VCaP (cell line): Measurements from ENCODE around the gene SDK2.

Experiments used
- H3K27ac ChIP-seq: fragments of 450-650 bp; 2 replicates; pipeline ENCODE4 v1.5.1; 2017
- CTCF ChIP-seq: fragments of 450-650 bp; conservative IDR thresholded peaks from 2 replicates; pipeline ENCODE4 v1.5.1; 2017; ENCODE audit warnings: mild to moderate bottlenecking, moderate library complexity

Gene SDK2

DNA sequence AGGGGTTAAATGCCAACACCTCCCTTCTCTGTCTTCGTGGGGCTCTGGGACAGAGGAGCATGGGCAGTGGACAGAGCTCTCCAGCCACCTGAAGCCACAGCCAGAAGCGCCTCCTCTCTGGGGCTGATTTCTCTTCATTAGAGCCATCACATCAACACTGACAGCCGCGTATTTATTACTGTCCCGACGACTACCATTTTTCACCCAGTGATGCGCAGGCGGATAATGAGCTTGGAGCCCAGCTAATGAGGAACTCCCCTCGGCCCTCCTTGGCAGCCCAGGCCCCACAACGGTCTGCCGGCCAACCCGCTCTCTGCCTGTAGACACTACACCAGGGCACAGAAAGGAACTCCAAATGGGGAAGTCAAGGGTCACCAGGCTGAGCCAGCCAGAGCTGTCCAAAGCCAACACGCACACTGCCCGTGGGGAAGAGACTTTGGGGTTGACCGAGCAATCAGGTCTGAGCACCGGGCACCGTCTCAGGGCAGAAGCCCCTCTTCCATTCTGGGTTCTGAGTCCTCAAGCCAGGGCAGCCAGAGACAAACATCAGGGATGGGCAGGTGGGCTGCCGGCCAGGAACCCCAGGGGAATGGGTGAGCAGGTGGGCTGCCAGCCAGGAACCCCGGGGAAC lies 13.2 kb downstream of the SDK2 start:
- TF ChIP-seq CTCF = no peak
- no peak overlapping the region for H3K27ac ChIP-seq

GRCh38 chr17:73630531-73630930 lies 13.7 kb downstream of the SDK2 start:
- no peak for TF ChIP-seq CTCF
- no peak overlapping the region for H3K27ac ChIP-seq

GRCh38 chr17:73628642-73629552 lies 15.3 kb downstream of the SDK2 start:
- TF ChIP-seq CTCF = no peak
- H3K27ac ChIP-seq = no peak overlapping the region

DNA sequence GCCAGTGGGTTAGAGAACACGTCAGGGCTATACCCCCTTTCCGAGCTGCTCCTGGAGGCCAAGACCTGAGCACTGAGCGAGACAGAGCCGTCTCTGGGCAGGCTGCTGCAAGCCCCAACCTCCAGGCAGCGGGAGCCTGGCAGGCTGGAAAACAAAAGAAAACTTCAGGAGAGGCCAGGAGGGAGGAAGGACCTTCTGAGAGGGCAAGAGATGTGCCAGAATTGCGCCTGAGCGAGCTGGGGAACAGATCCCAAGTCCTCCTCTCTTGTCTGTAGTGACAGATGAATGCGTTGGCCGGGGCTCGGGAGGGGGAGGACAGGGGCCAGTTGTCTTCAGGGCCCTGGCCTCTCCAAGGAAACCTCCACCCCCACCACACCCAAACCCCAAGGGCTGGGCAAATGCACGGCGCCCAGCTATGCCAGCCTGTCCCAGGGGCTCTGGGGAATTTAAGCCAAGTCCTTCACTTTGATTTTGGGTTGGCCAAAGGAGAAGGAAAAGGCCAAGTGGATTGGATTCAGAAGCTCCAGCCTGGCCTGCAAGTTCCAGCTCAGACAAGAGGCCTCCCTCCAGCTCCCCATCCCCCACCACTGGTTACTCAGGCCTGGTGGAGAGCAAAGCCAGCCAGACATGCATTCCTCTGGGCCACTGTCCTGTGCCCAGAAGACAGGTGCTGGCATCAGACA lies 18.1 kb downstream of the SDK2 start:
- H3K27ac ChIP-seq = no peak overlapping the region
- TF ChIP-seq CTCF = no peak

GRCh38 chr17:73625006-73625405 lies 19.2 kb downstream of the SDK2 start:
- no peak overlapping the region for H3K27ac ChIP-seq
- no peak for TF ChIP-seq CTCF

DNA sequence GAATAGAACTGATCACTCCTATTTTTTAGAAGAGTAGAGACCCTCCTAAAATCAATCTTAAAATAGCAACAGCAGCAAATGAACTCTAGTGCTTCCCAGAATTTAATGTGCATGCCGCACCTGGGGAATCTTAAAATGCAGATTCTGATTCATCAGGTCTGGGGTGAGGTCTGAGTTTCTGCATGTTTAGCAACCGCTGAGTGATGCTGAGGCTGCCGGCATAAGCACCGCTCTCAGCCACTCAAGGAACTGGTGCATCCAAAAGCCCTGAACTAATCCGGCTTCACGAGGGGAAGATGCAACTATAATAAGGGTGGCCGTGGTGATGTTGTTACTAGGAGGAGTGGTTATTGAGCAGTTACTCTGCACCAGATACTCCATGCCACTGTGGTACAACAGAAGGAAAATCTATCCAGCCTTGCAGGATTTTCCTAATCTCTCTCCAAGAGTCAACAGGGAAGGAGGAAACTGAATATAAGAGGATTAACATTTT lies 19.7 kb downstream of the SDK2 start:
- no peak overlapping the region for H3K27ac ChIP-seq
- no peak for TF ChIP-seq CTCF

DNA sequence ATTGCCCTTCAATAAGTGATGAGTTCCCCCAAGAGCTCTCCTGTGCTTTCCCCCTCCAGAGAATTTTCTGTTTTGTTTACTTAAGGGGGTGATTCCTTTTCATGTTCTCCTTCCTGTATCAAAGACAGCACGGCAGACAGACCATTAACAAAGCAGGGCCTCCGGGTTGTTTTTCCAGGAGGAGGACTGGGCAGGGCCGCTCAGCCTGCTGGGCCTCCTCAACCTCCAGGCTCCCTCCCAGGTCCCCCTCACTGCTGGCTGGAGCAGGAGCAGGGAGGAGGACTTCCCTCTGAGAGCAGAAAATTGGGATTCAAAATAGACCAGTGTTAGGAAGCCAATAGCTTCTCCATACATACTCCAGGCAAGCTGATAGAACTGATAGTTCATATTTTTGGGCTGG lies 20.4 kb downstream of the SDK2 start:
- H3K27ac ChIP-seq = no peak overlapping the region
- TF ChIP-seq CTCF = no peak
